Measurements from ENCODE around the gene ZDHHC11B.
"Not testable (repeated sequence)": the region's sequence is repeated elsewhere in the genome, so short reads cannot be mapped to it uniquely, and the experiment has no call there.

Gene ZDHHC11B

DNA sequence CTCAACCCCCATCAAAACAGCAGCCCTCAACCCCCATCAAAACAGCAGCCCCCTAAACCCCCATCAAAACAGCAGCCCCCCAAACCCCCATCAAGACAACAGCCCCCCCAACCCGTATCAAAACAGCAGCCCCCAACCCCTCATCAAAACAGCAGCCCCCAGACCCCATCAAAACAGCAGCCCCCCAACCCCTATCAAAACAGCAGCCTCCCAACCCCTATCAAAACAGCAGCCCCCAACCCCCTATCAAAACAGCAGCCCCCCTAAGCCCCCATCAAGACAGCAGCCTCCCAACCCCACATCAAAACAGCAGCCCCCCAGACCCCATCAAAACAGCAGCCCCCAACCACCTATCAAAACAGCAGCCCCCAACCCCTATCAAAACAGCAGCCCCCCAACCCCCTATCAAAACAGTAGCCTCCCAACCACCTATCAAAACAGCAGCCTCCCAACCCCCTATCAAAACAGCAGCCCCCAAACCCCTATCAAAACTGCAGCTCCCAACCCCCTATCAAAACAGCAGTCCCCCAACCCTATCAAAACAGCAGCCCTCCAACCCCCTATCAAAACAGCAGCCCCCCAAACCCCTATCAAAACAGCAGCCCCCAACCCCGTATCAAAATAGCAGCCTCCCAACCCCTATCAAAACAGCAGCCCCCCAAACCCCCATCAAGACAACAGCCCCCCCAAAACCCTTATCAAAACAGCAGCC lies 92.6 kb downstream of the ZDHHC11B start:
- H3K4me3 ChIP-seq (ENCODE audit: low read depth, low read length): no peak overlapping the region
- no peak for DNase-seq (ENCODE audit: low read depth)
- TF ChIP-seq, protein P1, sequence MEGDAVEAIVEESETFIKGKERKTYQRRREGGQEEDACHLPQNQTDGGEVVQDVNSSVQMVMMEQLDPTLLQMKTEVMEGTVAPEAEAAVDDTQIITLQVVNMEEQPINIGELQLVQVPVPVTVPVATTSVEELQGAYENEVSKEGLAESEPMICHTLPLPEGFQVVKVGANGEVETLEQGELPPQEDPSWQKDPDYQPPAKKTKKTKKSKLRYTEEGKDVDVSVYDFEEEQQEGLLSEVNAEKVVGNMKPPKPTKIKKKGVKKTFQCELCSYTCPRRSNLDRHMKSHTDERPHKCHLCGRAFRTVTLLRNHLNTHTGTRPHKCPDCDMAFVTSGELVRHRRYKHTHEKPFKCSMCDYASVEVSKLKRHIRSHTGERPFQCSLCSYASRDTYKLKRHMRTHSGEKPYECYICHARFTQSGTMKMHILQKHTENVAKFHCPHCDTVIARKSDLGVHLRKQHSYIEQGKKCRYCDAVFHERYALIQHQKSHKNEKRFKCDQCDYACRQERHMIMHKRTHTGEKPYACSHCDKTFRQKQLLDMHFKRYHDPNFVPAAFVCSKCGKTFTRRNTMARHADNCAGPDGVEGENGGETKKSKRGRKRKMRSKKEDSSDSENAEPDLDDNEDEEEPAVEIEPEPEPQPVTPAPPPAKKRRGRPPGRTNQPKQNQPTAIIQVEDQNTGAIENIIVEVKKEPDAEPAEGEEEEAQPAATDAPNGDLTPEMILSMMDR (IDR thresholded peaks at IDR 0.05; ENCODE audit: insufficient read depth, low read depth, low read length, missing control alignments): no peak

DNA sequence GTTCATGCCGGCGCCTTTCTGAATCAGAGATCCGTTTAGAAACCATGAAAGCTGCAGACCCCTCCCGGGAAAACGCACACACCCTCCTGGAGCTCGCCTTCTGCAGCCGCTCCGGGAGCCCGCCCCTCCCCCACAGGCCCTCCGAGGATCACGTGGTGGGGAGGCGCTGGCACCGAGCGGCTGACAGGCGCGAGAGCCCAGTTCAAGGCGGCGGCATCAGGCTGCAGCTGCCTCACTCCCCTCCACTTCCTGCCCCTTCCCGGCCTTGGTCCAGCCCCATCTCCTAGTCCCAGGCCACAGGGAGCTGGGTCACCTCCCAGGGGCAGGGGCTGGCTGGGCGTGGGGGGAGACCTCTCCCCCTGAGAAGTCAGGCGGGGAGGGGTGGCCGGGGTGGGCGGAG lies 93.5 kb downstream of the ZDHHC11B start:
- H3K4me3 ChIP-seq (ENCODE audit: low read depth, low read length); DNase-seq (ENCODE audit: low read depth): not testable (repeated sequence)

DNA sequence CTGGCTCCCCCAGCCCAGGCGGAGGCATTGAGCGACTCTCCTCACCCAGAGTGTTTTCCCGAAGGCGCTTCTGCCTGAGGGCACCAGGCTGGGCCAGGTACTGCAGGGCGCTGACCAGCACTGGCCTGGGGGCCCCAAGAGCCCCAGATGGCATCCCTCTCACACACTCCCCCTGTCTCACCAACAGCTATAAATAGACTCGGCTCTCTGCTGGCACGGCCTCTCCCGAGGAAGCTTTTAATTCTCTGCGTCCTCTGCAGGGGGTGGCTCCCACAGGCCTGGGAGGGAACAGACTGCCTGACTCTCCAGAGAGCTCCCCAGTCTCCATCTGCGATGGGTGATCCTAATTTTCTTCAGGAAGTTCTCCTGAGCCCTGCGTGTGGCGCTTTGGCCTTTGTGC lies 94.2 kb downstream of the ZDHHC11B start:
- not testable (repeated sequence) for H3K4me3 ChIP-seq (ENCODE audit: low read depth, low read length); DNase-seq (ENCODE audit: low read depth)

DNA sequence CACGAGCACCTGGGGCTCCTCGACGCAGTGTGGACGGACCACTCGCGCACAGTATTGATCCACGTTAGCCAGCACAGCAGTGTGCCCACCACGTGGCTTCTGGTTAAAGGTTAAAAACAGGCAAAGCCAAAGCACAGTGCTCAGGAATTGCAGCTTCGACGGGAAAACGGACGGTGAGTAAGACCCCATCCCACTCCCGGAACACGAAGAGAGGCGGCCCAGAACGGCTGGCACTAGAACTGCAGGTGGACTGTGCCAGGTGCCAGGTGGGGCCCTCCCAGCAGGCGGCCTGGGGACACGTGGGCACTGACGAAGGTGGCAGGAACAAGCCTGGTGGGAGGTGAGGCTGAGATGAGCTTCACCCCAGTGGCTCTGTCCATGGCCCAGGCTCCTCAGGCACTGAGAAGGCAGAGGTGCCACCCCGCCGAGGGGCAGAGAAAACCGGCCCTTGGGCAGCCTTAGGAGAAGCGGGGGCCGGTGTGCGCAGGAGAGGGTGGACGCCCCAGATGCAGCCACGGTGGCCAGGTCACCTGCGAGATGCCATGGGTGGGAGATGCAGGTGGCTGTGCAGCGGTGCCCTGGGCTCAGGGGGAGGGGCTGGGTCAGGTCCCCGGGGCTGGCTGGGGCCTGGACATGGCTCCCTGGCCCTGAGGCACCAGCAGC lies 96.0 kb downstream of the ZDHHC11B start:
- not testable (repeated sequence) for H3K4me3 ChIP-seq (ENCODE audit: low read depth, low read length); DNase-seq (ENCODE audit: low read depth)

DNA sequence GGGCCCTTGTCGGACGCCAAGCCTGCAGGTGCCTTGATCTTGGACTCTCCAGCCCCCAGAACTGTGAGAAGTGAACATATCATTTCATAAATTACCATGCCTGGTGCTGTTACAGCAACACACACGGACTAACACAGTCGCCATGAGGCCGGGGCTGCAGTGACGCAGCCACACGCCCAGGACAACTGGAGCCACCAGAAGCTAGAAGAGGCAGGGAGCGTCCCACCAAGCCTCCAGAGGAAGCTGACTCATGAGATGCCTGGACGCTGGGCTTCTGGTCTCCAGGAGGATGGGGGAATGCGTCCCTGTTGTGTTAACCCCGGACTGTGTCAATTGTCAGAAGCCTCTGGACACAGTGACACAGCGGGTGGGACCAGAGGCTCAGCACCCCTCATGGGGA lies 97.6 kb downstream of the ZDHHC11B start:
- not testable (repeated sequence) for H3K4me3 ChIP-seq (ENCODE audit: low read depth, low read length); DNase-seq (ENCODE audit: low read depth)

- not testable (repeated sequence) for DNase-seq (ENCODE audit: low read depth); H3K4me3 ChIP-seq (ENCODE audit: low read depth, low read length)
Observed at GRCh38 chr5:686172-686523, 98.4 kb downstream of the ZDHHC11B start.

GRCh38 chr5:685262-686171 lies 99.0 kb downstream of the ZDHHC11B start:
- no peak for DNase-seq (ENCODE audit: low read depth)
- H3K4me3 ChIP-seq (ENCODE audit: low read depth, low read length): no peak overlapping the region
- TF ChIP-seq, protein P1 (IDR thresholded peaks at IDR 0.05; ENCODE audit: insufficient read depth, low read depth, low read length, missing control alignments): no peak

DNA sequence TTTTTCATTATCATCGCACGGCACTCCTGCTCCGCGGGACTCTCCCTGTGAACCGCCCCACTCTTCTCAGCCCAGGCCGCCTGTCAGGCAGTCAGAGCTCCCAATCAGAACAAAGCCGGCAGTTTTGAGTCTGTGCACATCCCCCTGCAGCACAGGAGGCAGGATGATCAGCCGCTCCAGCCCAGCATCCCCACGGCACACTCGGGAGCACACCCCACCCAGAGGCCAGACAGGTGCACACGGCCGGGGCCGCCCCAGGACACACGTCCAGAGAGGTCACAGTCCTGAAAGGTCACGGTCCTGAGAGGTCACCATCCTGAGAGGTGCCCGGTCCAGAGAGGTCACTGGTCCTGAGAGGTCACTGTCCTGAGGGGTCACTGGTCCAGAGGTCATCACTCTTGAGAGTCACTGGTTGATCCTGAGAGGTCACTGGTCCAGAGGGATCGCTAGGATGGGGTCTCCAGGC lies 99.7 kb downstream of the ZDHHC11B start:
- TF ChIP-seq, protein P1 (IDR thresholded peaks at IDR 0.05; ENCODE audit: insufficient read depth, low read depth, low read length, missing control alignments): no peak
- no peak overlapping the region for H3K4me3 ChIP-seq (ENCODE audit: low read depth, low read length)
- no peak for DNase-seq (ENCODE audit: low read depth)

GRCh38 chr5:683551-684481 lies 100.7 kb downstream of the ZDHHC11B start:
- H3K4me3 ChIP-seq (ENCODE audit: low read depth, low read length): no peak overlapping the region
- DNase-seq (ENCODE audit: low read depth): no peak
- TF ChIP-seq, protein P1 (IDR thresholded peaks at IDR 0.05; ENCODE audit: insufficient read depth, low read depth, low read length, missing control alignments): no peak

GRCh38 chr5:682651-683358 lies 101.7 kb downstream of the ZDHHC11B start:
- H3K4me3 ChIP-seq (ENCODE audit: low read depth, low read length); DNase-seq (ENCODE audit: low read depth): not testable (repeated sequence)

DNA sequence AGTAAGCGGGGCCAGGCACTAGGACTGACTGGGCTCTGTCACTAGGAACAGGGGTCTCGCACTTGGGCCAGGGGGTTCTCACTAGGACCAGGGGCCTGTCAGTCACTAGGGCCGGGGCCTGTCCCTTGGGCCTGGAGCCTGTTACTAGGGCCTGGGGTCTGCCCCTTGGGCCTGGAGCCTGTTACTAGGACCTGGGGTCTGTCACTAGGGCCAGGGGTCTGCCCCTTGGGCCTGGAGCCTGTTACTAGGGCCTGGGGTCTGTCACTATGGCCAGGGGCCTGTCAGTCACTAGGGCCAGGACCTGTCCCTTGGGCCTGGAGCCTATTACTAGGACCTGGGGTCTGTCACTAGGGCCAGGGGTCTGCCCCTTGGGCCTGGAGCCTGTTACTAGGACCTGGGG lies 102.3 kb downstream of the ZDHHC11B start:
- DNase-seq (ENCODE audit: low read depth); H3K4me3 ChIP-seq (ENCODE audit: low read depth, low read length): not testable (repeated sequence)

All from GM12865 (cell line).